ENCODE results near the gene ZFYVE9.

DNA sequence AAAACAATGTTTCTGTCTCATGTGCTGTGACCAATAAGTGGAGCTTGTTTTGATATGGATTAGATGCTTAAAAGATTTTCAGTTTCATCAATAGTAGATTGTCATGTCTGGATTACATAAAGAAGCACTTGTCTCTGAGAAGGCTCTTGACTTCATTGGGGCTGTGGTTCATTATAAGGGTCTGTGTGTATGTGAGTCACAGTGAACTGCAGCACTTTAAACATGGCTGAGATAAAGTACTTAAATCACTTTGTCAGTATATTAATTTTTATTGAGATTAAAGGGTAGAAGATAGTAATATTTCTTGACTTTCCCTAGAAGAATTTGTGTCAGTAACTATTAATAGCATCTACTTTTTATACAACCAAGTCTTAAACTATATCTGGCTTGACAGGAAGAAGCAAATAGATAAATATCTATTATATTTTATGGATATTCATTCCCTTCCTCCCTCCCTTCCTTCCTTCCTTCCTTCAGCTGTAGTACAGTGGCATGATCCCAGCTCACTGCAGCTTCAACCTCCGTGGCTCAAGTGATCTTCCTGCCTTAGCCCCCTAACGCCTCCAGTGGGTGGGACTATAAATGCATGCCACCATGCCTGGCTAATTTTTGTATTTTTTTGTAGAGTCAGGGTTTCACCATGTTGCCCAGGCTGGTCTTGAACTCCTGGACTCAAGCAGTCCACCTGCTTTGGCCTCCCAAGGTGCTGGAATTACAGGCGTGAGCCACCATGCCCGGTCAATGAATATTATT lies 48.8 kb downstream of the ZFYVE9 start:
- TF ChIP-seq POLR2A (IDR thresholded peaks at IDR 0.05; ENCODE audit: low read depth, low read length) (no peak), POLR2AphosphoS5 (IDR thresholded peaks at IDR 0.05; ENCODE audit: low read depth, low read length) (no peak)
